B cell (primary cell): Measurements from ENCODE around the gene SWAP70.

Source experiments
- CTCF ChIP-seq: fragments of 200-600 bp; IDR thresholded peaks from one replicate; pipeline ENCODE4 v1.8.0; 2022; ENCODE audit warnings: antibody characterized with exemption, mild to moderate bottlenecking
- EZH2 ChIP-seq: IDR thresholded peaks from 2 replicates; pipeline ENCODE4 v1.6.1; 2012; ENCODE audit warnings: borderline replicate concordance, low read depth, mild to moderate bottlenecking, moderate library complexity, low read length; ENCODE audit not compliant: insufficient read depth, poor library complexity, severe bottlenecking

- TF ChIP-seq CTCF = no peak
- TF ChIP-seq EZH2 = no peak
Measured at GRCh38 chr11:9787981-9788521, 124.2 kb downstream of the SWAP70 start.
